ENCODE data around the gene NPDC1.

NPDC1 gene

GRCh38 chr9:137055385-137056364, 9.7 kb upstream of the NPDC1 start:
- no peak for DNase-seq

- DNase-seq, result no peak
Measured at GRCh38 chr9:137054932-137055384, 9.0 kb upstream of the NPDC1 start.

- DNase-seq, result no peak
Measured at GRCh38 chr9:137053944-137054931, 8.3 kb upstream of the NPDC1 start, which contains the start of gene ENTPD2. Gene ENTPD2 (minus strand): TSS chr9:137054061. CDS start chr9:137053997, 64 bp downstream.

GRCh38 chr9:137052998-137053943, 7.3 kb upstream of the NPDC1 start:
- no peak for DNase-seq

GRCh38 chr9:137052293-137052692, 6.3 kb upstream of the NPDC1 start:
- DNase-seq, result no peak

- DNase-seq, result no peak
Measured at GRCh38 chr9:137051145-137051724, 5.3 kb upstream of the NPDC1 start.

- DNase-seq, result no peak
Measured at GRCh38 chr9:137050570-137050969, 4.6 kb upstream of the NPDC1 start.

- DNase-seq, result no peak
Measured at GRCh38 chr9:137049544-137050449, 3.8 kb upstream of the NPDC1 start.

GRCh38 chr9:137048655-137049543, 2.9 kb upstream of the NPDC1 start:
- DNase-seq, result no peak

GRCh38 chr9:137045294-137046087, 486 bp downstream of the NPDC1 start:
- DNase-seq, result no peak

- no peak for DNase-seq
Measured at GRCh38 chr9:137044502-137045177, 1.3 kb downstream of the NPDC1 start.

- no peak for DNase-seq
Measured at GRCh38 chr9:137044037-137044436, 1.9 kb downstream of the NPDC1 start.

- DNase-seq, result no peak
Measured at GRCh38 chr9:137042751-137043727, 2.9 kb downstream of the NPDC1 start.

GRCh38 chr9:137041124-137041523, 4.9 kb downstream of the NPDC1 start:
- no peak for DNase-seq

- no peak for DNase-seq
Measured at GRCh38 chr9:137040568-137040967, 5.4 kb downstream of the NPDC1 start.

GRCh38 chr9:137039611-137040366, 6.2 kb downstream of the NPDC1 start:
- DNase-seq, result no peak

Data from T1000 (cell line).